ENCODE measurements around the gene L1CAM.

The L1CAM gene

DNA sequence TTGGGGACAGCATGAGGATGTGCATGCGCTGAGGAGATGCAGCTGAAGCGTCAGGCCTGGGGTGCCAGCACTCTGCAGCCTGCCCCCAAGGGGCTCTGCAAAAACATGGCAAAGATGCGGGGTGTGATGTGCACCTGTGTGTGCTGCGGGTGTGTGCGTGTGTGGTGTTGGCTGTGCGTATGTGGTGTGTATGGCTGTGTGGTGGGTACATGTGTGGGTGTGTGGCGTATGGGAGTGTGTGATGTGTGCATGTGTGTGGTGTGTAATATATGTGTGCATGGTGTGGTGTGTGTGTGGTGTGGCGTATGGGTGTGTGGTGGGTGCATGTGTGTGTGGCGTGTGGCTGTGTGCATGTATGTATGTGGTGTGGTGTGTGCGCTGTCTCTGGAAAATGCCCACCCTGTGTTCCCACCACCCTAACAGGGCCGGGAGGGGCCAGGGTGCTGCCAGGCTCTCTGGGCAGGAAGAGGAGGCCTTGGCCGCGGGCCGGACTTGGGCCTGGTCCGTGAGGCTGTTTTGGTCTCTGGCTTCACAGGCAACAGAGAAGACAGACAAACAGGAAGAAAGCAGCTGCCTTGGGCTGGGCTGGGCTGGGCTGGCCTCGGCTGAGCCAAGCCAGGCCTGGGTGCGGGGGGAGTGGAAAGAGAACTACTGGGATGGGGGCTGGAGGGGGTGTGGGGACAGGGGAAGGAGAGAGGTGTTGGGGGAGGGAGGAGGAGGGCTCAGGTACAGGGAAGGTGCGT lies 17.4 kb upstream of the L1CAM start:
- DNase-seq, result no peak

DNA sequence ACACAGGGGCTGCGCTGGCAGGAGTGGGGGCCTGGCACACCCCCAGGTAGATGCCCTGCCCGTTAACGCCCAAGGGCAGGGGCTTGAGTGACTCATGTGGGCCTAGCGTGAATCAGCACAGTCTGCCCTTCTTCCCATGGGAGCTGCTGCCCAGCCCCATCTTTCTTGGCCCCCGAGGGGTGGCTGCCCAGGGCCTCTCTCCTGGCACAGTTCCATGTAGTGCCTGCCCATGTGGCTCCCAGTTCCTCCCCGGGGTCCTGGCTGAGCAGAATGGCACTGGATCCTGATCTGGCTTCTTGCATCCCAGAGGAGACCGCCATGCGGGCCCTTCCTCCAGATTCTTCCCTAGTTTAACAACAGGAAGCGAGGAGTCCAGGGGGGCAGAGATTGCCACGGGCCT lies 16.4 kb upstream of the L1CAM start:
- no peak for DNase-seq

DNA sequence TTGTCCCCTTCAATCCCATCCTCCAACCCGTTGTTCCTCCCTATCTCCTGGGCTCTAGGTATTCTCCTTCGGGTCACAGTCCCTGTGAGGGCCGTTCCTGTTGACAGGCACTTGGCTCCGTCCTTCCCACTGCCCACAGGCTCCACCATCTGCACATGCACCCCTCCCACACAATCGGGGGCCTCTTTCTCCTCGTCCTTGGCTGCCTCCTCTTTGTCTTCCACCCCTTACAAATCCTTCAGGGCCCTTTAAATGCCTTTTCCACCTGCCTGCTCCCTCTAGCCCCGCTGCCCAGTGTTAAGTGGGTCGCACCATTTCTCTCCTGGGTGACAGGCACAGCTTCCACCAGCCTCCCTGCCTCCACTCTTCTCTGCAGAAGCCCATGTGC lies 15.8 kb upstream of the L1CAM start:
- no peak for DNase-seq

DNA sequence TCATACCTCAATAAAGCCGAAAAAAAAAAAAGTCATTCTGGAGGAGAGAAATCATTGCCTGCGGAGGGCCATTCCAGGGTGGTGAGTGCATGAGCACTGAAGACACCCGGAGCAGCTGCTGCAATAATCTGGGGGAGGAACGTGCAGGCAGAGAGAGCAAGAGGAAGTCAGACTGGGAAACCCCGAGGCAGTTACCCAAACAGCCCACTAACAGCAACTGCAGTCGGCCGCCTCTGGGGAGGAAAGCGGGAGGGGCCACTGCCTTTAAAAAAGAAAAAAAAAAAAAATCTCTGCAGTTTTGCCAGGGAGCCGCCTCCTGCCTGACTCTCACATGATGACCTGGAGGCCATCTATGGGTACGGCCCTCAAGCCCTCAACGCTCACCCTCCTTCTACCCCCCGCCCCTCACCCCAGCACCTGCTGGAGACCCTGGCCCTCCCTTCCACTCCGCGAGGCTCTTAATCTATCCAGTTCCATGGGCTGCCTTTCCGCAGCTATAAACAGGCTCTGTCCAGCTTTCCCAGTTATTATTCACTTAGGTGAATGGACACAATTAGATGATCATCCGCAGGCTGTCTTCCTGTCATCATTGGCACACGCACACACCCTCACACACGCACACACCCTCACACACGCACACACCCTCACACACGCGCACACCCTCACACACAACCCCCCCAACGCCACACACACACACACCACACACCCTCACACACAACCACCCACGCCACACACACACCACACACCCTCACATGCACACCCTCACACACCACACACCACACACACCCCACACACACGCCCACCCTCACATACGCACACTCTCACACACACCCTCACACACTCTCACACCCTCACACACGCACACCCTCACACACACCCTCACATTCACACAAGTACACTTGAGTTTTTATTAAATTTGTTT lies 15.1 kb upstream of the L1CAM start:
- peak; percentile 70 for DNase-seq

DNA sequence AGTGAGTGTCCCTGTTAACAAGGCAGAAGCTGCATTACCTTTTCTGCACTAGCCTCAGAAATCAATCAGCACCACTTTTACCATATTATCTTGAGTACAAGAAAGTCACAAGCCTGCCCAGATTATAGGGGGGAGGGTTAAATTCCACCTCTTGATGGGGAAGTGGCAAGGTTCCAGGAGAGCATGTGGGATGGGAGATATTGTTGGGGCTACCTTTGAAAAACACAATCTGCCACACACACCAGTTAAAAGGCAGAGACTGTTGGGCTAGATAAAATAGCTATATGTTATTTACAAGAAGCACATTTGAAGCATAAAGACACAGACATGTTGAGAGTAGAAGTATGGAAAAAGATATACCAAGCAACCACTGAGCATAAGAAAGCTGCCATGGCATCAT lies 11.9 kb upstream of the L1CAM start:
- DNase-seq, result no peak

DNA sequence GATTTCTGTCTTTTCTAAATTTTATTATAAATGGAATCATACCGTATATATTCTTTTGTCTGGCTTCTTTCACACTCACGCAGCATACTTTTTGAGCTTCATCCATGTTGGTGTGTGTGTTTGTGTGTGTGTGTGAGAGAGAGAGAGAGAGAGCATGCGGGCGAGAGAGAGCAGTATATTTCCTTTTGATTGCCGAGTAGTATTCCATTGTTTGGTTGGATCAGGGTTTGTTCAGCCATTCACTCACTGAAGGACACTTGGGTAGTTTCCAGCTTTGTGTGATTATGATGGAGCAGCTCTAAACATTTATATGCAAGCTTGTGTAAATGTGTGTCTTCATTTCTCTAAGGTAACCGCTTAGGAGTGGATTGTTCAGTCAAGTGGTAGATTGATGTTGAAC lies 3.1 kb upstream of the L1CAM start:
- DNase-seq, result no peak

DNA sequence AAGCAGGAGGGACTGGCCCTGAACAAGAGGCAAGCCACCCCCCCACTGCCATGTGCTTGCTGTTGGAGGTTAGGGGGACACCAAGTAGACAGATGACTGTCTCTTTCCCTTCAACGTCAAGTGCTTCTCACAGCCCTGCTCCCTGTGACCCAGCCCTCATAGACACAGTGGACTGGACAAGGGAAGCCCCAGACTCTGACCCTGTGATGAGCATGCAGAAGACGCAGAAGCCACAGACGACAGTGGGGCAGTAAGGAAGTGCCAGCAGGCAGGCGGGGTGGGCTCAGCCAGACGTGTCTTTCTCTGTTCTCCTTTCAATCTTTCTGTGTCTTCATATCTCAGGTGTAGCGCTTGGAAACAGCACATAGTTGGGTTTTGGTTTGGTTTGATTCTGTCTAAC lies 2.4 kb upstream of the L1CAM start:
- no peak for DNase-seq

DNA sequence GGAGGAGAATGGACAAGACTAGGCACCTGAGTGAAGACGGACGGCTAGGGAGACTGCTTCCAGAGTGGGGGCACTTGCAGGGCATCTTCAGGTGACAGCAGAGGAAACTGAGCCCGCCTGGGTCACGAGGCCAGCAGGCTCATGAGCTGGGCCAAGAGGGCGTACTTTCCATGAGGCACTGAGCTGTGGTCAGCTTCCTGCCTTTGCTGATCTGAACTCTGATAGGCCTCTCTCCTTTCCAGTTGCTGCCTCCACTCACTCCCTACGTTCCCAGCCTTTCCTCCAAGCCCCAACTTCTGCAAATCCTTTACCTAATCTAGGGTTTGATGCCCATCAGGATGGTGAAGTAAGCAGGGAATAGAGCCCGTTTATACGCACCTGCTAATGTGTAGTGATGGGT lies 1.4 kb upstream of the L1CAM start:
- no peak for DNase-seq

DNA sequence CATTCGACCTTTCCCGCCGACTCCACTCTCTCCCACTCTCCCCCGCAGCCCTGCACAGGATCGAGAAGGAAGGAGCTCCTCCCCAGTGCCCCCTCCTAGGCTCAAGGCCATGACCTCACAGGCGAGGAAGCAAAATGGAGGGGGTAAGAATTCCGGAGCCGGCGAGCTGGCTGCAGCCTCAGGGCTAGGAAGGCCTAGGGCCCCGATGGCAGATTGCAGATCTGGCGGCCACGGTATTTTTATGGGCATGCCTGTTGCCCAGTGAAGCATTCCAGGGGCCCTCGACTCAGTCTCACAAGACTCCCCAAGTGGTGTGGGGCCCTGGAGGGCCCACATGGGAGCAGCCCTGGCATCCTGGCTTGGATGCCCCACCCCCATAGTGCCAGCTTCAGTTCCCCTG lies 942 bp upstream of the L1CAM start:
- DNase-seq, result no peak

DNA sequence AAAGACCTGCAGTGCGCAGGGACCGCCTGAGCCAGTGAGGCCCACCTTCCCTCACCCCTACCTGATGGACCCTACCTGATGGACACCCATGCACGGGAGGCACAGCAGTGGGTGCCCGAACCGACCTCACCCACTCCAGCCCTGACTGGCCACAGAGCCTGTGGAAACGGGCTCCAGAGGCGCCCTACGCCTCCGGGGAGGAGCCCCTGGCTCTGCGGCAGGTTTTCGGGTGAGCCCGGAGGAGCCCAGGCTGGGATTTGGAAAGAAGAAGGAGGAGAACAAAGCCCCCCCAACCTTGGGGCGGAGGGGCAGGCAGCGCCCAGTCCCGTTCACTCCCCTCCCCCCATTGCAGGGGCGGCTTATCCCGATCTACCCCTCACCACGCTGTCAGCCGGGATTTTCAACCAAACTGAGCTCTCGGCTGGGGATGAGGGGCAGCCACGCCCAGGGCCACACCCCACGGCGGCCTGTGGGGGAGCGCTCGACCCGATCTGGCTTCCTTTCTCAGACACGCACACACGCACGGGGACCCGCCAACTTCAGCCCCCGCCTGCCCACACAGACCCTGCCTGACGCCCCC lies 675 bp downstream of the L1CAM start:
- no peak for DNase-seq

DNA sequence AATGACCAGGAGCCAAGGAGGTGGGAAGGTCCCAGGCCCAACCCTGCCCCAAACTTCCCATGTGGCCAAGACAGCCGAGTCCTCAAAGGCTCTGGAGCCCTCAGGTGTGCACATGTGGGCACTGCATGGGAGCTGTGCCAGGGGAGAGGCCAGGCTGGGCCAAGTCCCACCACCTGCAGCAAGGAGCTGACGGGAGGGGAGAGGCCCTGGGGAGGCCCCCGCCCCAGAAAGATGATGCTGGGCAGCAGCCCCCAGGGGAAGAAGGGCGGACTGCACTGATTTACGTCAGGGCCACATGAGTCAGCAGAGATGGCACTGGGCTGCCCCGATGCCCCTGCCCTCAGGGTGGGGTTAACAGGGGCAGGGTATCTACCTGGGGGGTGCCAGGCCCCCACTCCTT lies 1.4 kb downstream of the L1CAM start:
- no peak for DNase-seq

DNA sequence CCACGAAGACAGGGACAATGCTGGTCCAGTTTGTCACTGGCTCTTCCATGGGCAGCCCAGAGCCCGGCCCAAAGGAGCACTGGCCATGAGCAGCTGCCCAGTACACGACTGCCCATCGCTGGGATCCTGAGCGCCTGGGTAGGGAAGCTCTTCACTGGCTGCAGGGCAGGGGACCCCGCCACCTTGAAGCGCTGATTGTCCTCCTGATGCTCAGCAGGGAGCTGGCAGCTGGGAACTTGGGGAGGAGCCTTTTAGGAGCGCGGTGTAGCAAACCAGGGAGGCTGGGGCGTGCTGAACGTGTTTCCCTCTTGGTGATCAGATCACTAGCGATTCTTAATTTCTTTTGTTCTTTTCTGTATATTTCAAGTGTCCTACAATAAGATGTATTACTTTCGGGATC lies 1.8 kb downstream of the L1CAM start:
- DNase-seq, result no peak

DNA sequence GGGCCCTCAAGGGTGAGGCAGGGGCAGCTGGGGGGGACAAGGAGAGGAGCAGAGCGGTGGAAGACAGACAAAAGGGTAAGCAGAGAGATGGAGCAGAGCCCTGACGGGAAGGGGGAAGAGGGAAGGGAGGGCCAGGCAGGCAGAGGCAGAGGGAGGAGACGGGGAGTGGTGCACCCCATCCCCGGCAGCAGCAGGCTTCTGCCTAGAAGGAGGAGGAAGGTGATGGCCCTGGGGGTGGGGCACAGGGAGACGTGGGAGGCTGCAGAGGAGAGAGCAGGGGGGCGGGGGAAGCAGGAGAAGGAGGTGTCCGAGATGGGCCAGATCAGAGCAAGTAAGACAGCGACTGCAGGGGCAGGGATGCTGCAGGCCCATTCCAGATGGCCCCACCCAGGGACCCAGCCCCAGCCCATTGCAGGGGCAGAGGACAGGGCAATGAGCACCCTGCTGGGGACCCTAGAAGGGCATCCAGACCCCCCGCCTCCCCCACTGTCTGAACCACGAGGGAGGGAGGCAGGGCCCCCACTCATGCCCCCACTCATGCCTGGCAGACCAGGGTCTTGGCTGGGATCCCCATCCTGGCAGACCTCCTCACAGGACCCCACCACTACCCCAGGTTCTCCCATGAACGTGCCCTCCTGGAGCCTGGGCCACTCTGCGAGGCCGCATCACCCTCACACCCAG lies 2.7 kb downstream of the L1CAM start:
- DNase-seq, result no peak

DNA sequence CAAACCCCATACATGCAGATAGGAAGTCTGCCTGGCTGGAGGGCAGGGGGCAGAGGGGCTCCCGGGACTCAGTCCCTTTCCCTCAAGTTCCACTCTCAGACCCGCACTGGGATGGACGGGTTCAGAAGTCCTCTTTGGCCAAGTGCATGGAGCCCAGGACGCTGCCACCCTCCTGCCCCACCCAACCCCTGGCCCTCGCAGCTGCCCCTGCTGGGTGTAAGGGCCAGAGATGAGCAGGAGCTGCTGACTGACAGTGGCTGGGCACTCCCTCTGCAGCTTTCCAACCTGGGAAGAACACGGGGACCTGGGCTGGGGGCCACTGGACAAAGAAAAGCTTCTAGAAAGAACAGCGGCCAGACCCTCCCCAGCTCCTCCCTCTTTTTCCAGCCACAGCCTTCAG lies 3.4 kb downstream of the L1CAM start:
- no peak for DNase-seq

DNA sequence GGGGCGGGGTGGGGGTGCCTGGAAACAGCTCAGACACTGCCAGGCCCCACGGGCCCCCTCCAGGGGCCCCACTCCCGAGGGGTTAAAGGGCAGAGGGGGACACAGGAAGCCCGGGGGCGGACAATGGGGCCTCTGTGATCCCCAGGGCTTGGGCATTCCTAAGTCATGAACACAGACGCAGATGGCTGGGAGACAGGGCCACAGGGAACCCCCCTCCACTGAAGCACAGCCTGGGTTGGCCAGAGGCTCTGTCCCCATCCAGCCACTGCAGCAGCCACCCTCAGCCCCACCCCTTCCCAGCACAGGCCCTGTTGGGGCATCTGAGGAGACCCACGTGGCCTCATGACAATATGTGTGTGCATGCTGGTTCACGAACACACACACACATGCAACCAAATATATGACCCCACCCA lies 3.9 kb downstream of the L1CAM start:
- no peak for DNase-seq

DNA sequence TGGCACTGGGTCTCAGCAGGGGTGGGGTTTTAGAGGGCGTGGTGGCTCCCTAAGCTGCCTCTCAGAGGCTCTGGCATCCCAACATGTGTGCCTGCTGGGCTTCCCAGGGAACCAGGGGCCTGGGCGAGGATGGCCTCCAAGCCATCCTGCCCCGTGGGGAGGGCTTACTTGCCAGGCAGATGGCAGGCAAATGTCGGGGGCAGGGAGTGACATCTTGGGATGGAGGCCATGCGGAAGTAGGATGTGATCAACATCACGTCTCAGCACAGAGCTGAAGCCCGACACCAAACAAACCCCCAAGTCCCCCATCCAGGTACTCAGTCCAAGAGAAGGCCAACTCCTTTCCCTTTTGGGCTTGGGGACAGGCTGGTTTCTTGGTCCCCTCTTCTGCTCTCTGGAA lies 4.7 kb downstream of the L1CAM start:
- no peak for DNase-seq

DNA sequence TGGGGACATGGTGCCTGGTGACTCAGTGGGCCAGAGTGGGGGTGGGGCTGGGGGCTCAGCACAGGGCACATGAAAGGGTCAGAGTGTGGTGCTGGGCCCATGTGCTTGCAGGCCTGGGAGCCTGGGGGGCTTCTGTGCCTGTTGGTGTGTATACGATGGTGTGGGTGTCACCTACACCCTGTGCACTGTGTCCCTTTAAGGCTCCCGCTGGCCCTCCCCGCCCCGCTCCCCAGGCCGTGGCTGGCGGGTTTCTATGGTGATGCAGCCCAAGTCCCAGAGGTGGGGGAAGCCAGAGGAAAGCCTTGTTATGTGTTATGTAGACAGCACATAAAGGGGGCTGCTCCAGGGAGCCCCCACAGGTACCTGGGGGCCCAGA lies 5.5 kb downstream of the L1CAM start:
- DNase-seq, result no peak

DNA sequence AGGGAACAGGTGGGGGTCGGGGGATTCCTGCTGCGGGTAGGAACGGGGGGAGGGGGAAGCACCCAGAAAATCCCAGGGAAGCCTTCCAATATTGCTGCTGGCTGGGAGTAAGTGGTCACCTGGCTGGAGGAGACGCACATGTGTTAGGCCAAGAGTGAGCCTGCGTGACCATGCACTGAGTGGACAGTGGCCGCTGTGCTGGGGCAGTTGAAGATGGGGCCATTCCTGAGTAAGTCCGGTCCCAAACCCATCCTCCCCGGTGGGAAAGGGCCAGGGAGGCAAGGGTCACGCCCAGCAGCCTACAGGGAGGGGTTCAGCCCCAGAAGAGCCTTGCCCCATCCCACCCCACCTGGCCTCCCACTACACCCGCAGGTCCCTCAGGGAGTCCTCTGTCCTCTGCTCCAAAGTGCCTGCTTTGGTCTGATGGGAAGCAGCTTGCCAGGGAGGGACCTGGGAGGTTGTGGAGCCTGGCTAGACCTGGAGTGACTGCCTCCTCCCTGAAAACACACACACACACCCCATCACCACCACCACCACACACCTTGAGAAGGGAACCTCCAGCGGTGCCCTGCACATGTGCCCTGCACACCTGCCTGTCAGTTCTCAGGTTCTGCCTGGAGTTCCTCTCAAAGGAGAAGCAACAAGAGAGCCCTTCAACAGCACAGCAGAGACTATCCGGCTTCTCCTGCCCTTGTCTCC lies 6.1 kb downstream of the L1CAM start:
- no peak for DNase-seq

DNA sequence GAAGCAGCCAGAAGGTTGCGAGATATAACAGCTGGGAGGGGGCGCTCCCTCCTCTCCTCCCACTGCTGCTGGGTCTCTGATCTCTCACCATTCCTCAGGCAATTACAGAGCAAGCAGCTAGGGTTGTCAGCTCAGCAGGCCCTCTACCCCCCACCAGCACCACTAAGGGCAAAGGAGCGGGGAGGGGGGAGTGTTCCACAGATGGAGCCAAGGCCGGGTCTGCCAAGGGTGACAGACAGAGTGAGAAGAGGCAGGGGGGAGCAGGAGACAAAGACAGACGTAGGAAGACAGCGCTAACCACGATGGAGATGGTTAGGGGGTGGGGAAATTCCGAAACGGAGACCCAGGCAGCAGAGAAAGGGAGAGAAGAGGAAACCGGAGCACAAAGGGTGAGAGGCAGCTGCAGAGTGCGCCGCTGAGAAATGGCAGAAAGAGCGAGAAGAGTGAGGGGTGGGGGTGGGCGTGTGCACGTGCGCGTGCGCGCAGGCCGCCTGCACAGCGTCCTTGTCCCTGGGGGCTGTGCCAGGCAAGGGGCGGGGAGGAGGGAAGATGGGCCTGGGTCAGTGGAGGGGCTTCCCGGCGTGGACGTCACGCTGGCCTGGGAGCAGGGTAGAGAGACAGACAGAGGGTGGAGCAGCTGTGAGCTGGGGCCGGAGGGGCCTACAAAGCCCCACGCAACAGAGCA lies 6.9 kb downstream of the L1CAM start:
- DNase-seq, result no peak

DNA sequence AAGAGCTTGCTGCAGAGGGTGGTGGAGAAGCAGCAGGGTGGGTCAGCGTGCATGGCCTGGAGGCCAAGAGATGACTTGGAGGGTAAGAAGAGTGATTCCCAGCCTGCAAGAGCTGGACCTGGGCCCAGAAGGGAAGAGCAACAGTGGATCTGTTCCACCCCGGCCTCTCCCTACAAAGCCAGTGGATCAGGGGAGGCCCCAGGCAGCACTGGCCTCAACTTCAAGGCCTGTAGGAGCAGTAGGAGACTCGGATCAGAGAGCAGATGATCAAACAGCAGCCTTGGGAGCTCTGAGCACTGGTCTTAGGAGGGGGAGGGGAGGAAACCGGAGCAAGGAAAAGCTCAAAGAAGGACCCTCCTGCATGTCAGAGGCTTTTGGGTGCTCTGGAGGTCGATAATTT lies 7.6 kb downstream of the L1CAM start:
- DNase-seq, result no peak

DNA sequence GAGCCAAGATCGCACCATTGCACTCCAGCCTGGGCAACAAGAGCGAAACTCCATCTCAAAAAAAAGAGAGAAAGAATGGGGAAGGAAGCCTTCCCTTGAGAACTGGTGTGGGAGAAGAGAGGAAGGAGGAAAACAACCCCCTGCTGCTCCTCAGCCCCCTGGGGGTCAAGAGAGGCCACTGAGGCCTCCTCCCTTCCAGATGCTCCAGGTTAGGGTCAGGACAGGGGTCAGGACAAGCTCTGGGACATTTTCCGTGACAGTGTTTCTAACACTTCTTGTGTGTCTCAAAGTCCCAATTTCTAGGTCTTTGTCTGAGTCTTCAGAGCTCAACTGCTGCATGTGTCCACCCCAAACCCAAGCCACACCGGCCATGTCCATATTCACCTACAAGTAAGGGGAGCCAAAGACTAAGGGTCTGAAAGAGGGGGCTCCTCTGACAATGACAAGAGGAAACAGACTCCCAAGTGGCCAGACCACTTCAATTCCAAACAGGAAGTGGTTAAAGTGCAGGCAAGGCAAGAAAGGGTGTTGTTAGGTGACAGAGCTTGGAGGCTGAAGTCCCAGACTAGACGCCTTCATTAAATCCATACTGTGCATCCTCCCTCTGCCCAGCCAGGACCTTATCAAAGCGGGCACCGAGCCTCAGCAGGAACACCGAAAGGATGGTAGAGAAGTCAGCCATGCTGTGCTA lies 8.3 kb downstream of the L1CAM start:
- no peak for DNase-seq

DNA sequence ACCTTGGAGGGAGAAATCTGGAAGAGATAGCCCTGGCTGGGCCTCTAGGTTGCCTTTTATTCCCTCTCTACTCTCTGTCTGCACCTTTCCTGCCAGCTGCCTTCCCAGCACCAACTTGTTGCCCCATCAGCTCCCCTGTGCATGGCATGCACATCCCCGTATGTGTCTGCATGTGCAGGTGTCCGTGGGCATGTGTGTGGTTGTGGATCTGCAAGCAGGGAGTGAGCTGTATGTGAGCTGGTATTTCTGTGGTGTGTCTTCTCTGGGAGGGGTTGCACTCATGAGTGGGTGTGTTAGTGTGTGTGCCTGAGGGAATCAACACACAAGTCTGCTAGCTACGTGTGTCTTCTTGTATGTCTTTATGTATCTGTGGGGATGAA lies 9.9 kb downstream of the L1CAM start:
- no peak for DNase-seq

Measured in CD4-positive, alpha-beta T cell treated with Interleukin-10 for 1 hour (primary cell).